Measurements from ENCODE around the gene RER1. TPM values are rescaled to one million over a fixed set of nuclear protein-coding genes. Genes with fewer than 3 reads are reported as not detected.

Gene RER1
- total RNA-seq, 1 donor from 2014 or later, result 105 TPM

- TF ChIP-seq CTCF (IDR thresholded peaks at IDR 0.05), result no peak
- no peak overlapping the region for H3K4me3 Mint-ChIP-seq
- no peaks in the 10 kb centered on the region for H3K36me3 Mint-ChIP-seq (ENCODE audit: low read depth)
- H3K9me3 Mint-ChIP-seq, result no peaks in the 10 kb centered on the region
- no peaks in the 10 kb centered on the region for H3K27me3 Mint-ChIP-seq
- intact Hi-C loops (cut with micrococcal nuclease), result no loop called here
- ChIA-PET CTCF (no interaction called here), POLR2A (no interaction called here)
- H3K4me1 Mint-ChIP-seq, result no peaks in the 10 kb centered on the region
- ATAC-seq (ENCODE audit: low read depth) (no peak), DNase-seq (no peak)
- H3K27ac Mint-ChIP-seq, result no peak overlapping the region
Observed at GRCh38 chr1:2348346-2349325, 43.0 kb upstream of the RER1 start.

DNA sequence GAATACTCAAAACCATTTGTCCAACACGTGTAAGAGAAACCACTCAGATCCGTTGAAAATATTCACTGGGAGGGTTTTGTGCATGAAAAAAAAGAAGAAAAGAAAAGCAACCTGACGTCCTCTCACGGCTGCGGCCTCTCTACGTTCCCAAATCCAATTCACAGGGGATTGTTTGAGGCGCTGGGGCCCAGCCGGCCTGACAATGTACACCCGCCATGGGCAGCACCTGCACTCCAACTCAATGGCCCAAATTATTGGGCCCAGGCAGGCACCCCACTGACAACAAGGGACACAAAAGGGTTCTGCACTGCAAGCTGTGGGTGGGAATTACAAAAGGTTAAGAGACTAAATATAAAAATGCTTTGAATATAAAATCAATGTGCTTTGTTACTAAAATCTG lies 41.8 kb upstream of the RER1 start:
- Mint-ChIP-seq H3K27ac (no peak overlapping the region), H3K27me3 (no peaks in the 10 kb centered on the region), H3K4me1 (no peaks in the 10 kb centered on the region), H3K4me3 (no peak overlapping the region), H3K9me3 (no peaks in the 10 kb centered on the region), H3K36me3 (ENCODE audit: low read depth) (no peaks in the 10 kb centered on the region)
- DNase-seq, result no peak
- intact Hi-C loops (cut with micrococcal nuclease), result no loop called here
- no peak for TF ChIP-seq CTCF (IDR thresholded peaks at IDR 0.05)
- POLR2A ChIA-PET, result no interaction called here
- no peak for ATAC-seq (ENCODE audit: low read depth)
- CTCF ChIA-PET, result no interaction called here

DNA sequence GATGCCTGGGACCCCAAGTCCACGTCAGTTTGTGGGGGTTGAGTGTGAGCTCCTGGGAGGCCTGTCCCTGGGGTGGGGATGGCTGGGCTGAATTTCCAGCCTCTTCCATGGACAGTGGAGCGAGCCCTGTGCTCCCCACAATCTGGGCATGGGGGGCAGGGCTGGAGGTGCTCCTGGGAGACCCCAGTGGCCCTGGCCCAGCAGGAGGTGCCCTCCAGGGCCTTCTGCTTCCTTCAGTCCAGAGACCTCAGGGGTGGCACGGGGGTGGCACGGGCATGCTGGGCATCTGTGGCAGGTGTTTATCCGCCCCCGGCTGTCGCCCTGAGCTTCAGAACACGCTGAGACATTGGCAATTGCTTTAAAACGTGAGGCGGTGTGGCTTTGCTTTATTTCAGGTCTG lies 41.1 kb upstream of the RER1 start:
- Mint-ChIP-seq H3K4me3 (no peak overlapping the region), H3K4me1 (no peaks in the 10 kb centered on the region), H3K36me3 (ENCODE audit: low read depth) (no peaks in the 10 kb centered on the region), H3K9me3 (no peaks in the 10 kb centered on the region), H3K27me3 (no peaks in the 10 kb centered on the region), H3K27ac (no peak overlapping the region)
- POLR2A ChIA-PET, result no interaction called here
- DNase-seq, result no peak
- CTCF ChIA-PET, result no interaction called here
- ATAC-seq (ENCODE audit: low read depth), result no peak
- intact Hi-C loops (cut with micrococcal nuclease), result no loop called here
- no peak for TF ChIP-seq CTCF (IDR thresholded peaks at IDR 0.05)

GRCh38 chr1:2350911-2351655 lies 40.6 kb upstream of the RER1 start:
- POLR2A ChIA-PET, result no interaction called here
- ATAC-seq (ENCODE audit: low read depth) (no peak), DNase-seq (no peak)
- Mint-ChIP-seq H3K36me3 (ENCODE audit: low read depth) (no peaks in the 10 kb centered on the region), H3K27me3 (no peaks in the 10 kb centered on the region), H3K9me3 (no peaks in the 10 kb centered on the region), H3K4me3 (no peak overlapping the region), H3K27ac (no peak overlapping the region), H3K4me1 (no peaks in the 10 kb centered on the region)
- CTCF ChIA-PET, result no interaction called here
- intact Hi-C loops (cut with micrococcal nuclease), result no loop called here
- no peak for TF ChIP-seq CTCF (IDR thresholded peaks at IDR 0.05)

GRCh38 chr1:2351723-2352122 lies 39.9 kb upstream of the RER1 start:
- H3K4me3 Mint-ChIP-seq, result no peak overlapping the region
- intact Hi-C loops (cut with micrococcal nuclease), result no loop called here

More at GRCh38 chr1:2351723-2352122, 39.9 kb upstream of the RER1 start:
- no peak for TF ChIP-seq CTCF (IDR thresholded peaks at IDR 0.05)
- Mint-ChIP-seq H3K36me3 (ENCODE audit: low read depth) (no peaks in the 10 kb centered on the region), H3K27me3 (no peaks in the 10 kb centered on the region), H3K9me3 (no peaks in the 10 kb centered on the region), H3K4me1 (no peaks in the 10 kb centered on the region), H3K27ac (no peak overlapping the region)
- ChIA-PET POLR2A (no interaction called here), CTCF (no interaction called here)
- ATAC-seq (ENCODE audit: low read depth), result no peak
- DNase-seq, result no peak
